Measurements from ENCODE around the gene TOP2A. TPM values are rescaled to one million over a fixed set of nuclear protein-coding genes. Genes with fewer than 3 reads are reported as not detected.

Gene TOP2A
- total RNA-seq, 1 experiment from 2014 or later = 141 TPM

GRCh38 chr17:40362696-40363110 is 55.0 kb downstream of the TOP2A start (continued):
- TF ChIP-seq ZBTB33 (IDR thresholded peaks at IDR 0.05; ENCODE audit: extremely low read depth, insufficient replicate concordance, low read length) = peak; percentile 89
- no peak for TF ChIP-seq CEBPB (IDR thresholded peaks at IDR 0.05; ENCODE audit: low read depth)

GRCh38 chr17:40361925-40362695 is 55.6 kb downstream of the TOP2A start:
- peak; percentile 29 for ATAC-seq
- no peaks in the 10 kb centered on the region for H3K79me2 ChIP-seq (ENCODE audit: insufficient read depth, low read length)
- ChIA-PET RAD21 (ENCODE audit: low non-redundant PET in 1 of 2, low total read pairs in 2 of 2, uncharacterized antibody in 2 of 2, unreplicated experiment in 2 of 2) (interaction anchor here (1.0 to 2.5 kb wide), 4 partner anchors 171 to 198 kb away, joined by 3 to 9 read pairs (median 4); no protein-coding TSS in a partner anchor), CTCF (interaction anchor here (0.8 to 4.2 kb wide), 6 partner anchors 19 to 198 kb away, joined by 3 to 34 read pairs (median 8); no protein-coding TSS in a partner anchor), POLR2A (interaction anchor here (1.7 kb wide), 1 partner anchor 198 kb away, joined by 6 read pairs; no protein-coding TSS in a partner anchor)
- H4K20me1 ChIP-seq (ENCODE audit: insufficient read depth) = no peaks in the 10 kb centered on the region
- H3K4me3 ChIP-seq (replicated peaks in 1 of 2; ENCODE audit: low read depth in 1 of 2, low read length in 2 of 2) = peak overlapping the region; percentile 42 to 55
- H3K9me2 ChIP-seq (ENCODE audit: insufficient read depth) = no peaks in the 10 kb centered on the region
- BruUV-seq (replicated peaks) = no TSS peak
- no peak for DNase-seq (ENCODE audit: low read depth, low spot score)
- TF ChIP-seq EGR1 (IDR thresholded peaks at IDR 0.05; ENCODE audit: low read depth) (no peak), EZH2 (IDR thresholded peaks at IDR 0.05) (no peak), CEBPB (IDR thresholded peaks at IDR 0.05; ENCODE audit: low read depth) (no peak), POLR2AphosphoS5 (IDR thresholded peaks at IDR 0.05; ENCODE audit: low read depth, low read length) (no peak), EZH2phosphoT487 (IDR thresholded peaks at IDR 0.05; ENCODE audit: borderline replicate concordance) (no peak), CTCF (IDR thresholded peaks at IDR 0.05 in 2 of 3, conservative IDR thresholded peaks at IDR 0.05 in 1 of 3; ENCODE audit: borderline replicate concordance in 1 of 3, insufficient read depth in 1 of 3, low read depth in 2 of 3, low read length in 2 of 3) (no peak), ZBTB33 (IDR thresholded peaks at IDR 0.05; ENCODE audit: extremely low read depth, insufficient replicate concordance, low read length) (no peak), POLR2A (IDR thresholded peaks at IDR 0.05; ENCODE audit: borderline replicate concordance, extremely low read depth, insufficient read depth, insufficient read length) (no peak)
- intact Hi-C loops (cut with micrococcal nuclease) = loop anchor here (1.0 kb wide), 1 partner anchor 198 kb away; no protein-coding TSS in a partner anchor
- no peaks in the 10 kb centered on the region for H3K9me3 ChIP-seq (ENCODE audit: control insufficient read depth in 1 of 2, insufficient read depth in 1 of 2, low read depth in 1 of 2, low read length in 2 of 2)
- peak overlapping the region; percentile 67; the same call in 1 of the 2 replicates for H3K27ac ChIP-seq (ENCODE audit: low read depth, low read length)
- H3K27me3 ChIP-seq (ENCODE audit: insufficient read depth, low read length) = no peaks in the 10 kb centered on the region
- H2AFZ ChIP-seq (ENCODE audit: low read depth, low read length, poor library complexity, severe bottlenecking) = peak overlapping the region; percentile 48
- H3K36me3 ChIP-seq (ENCODE audit: control insufficient read depth in 1 of 2, insufficient read depth in 2 of 2, low read length in 2 of 2) = no peaks in the 10 kb centered on the region
- H3K4me2 ChIP-seq (ENCODE audit: low read length) = peak overlapping the region; percentile 73
- H3K9ac ChIP-seq (ENCODE audit: low read length) = peak overlapping the region; percentile 60
- peaks cover 4 to 31% of the 10 kb centered on the region in 2 experiments; a peak in 3 of 4 replicates for H3K4me1 ChIP-seq (ENCODE audit: control insufficient read depth in 1 of 2, insufficient read depth in 2 of 2, low read length in 2 of 2)
